HG02642 (cell line): Measurements from ENCODE around the gene RNF135.
A peak's percentile ranks its signal among the peaks of the same experiment; 100 is the strongest.
"Not testable (repeated sequence)": the region's sequence is repeated elsewhere in the genome, so short reads cannot be mapped to it uniquely, and the experiment has no call there.

ENCODE experiments used
- ATAC-seq: cut with Tn5 transposase; IDR thresholded peaks from one replicate; pipeline ENCODE4 v1.9.1; 2021; ENCODE audit warnings: mild to moderate bottlenecking; ENCODE audit not compliant: unreplicated experiment, poor library complexity

RNF135 gene, protein sequence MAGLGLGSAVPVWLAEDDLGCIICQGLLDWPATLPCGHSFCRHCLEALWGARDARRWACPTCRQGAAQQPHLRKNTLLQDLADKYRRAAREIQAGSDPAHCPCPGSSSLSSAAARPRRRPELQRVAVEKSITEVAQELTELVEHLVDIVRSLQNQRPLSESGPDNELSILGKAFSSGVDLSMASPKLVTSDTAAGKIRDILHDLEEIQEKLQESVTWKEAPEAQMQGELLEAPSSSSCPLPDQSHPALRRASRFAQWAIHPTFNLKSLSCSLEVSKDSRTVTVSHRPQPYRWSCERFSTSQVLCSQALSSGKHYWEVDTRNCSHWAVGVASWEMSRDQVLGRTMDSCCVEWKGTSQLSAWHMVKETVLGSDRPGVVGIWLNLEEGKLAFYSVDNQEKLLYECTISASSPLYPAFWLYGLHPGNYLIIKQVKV

DNA sequence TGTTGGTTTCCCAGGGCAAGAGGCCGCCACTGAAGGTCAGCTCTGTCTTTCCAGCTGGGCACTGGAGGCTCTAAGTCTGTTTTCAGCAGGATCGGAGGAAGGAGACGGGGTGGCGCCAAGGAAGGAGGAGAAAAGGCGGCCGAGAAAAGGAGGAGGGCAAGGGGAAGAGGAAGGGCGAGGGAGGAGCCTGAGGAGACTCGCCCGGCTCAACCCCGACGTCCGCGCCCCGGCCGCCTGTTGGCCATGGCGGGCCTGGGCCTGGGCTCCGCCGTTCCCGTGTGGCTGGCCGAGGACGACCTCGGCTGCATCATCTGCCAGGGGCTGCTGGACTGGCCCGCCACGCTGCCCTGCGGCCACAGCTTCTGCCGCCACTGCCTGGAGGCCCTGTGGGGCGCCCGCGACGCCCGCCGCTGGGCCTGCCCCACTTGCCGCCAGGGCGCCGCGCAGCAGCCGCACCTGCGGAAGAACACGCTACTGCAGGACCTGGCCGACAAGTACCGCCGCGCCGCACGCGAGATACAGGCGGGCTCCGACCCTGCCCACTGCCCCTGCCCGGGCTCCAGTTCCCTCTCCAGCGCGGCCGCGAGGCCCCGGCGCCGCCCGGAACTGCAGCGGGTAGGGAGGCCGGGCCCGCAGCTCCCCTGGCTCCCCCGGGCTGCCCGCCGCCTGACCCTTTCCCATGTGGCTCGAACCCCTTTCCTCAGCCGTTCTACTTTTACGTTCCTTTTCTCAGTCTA lies at the start of gene RNF135:
RNF135 (plus strand) TSS at position 209 of the 737 bp plus-strand sequence; CDS start at position 244, 35 bp downstream.
- ATAC-seq = peak; percentile 71

DNA sequence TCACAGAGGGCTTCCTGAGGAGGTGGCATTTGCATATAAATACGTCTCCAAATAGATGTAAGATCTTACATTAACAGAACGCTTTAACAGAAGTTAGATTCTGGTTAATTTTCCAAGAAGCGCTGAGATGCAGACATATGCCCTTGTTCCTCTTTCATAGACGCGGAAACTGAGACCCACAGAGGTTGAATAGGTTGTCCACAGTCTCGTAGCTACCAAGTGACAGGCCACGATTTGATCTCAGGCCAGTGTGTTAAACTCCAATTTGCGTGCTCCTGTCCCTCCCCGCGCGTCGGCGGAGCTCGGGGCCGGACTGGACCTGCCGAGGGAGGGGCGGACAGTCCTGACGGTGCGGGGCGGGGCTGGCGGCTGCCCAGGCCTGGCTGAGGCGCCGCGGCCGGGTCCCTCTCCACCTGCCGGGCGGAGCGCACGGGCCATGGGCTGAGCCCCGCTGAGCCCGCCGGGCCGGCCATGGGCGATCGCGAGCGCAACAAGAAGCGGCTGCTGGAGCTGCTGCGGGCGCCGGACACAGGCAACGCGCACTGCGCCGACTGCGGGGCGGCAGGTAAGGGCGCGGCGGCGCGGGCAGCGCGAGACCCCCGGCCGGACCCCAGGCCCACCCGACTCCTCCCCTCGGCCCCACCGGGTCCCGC lies 49.2 kb upstream of the RNF135 start, which contains the start of gene ADAP2:
ADAP2 (plus strand) TSS at position 402 of the 653 bp plus-strand sequence; CDS start at position 472, 70 bp downstream.
- no peak for ATAC-seq

DNA sequence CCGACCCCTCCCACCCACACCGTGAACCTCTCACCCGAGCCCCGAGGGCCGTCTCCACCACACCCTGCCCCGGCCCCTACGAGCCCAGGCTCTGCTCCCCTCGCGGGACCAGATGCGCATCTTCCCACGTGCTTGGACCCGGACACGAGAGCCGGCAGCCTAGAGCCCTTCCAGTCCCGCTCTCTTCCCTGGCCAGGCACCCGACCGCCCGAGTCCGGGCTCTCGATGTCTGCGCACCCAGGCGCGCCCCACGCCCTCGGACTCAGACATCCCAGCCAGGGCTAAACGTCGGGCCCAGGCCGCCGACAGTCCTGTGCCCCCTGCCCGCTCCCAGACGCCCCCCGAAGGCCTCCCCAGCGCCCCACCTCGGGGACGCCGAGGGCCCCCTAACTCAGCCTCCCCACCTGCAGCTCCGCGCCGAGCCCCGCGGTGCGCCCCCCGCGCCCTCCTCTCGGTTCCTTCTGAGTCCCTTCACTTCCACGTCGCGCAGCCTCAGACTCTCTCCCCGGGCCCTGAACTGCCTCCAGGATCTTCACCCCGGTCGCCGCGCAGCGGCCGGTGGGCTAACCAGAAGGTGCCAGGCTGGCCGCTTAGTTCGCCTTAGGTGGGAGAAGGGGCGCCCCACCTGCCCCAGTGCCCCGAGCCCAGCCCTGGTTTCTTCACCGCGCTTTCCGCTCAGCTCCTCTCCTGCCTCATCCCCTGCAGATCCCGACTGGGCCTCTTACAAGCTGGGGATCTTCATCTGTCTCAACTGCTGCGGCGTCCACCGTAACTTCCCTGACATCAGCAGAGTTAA lies 48.4 kb upstream of the RNF135 start:
- ATAC-seq = no peak

DNA sequence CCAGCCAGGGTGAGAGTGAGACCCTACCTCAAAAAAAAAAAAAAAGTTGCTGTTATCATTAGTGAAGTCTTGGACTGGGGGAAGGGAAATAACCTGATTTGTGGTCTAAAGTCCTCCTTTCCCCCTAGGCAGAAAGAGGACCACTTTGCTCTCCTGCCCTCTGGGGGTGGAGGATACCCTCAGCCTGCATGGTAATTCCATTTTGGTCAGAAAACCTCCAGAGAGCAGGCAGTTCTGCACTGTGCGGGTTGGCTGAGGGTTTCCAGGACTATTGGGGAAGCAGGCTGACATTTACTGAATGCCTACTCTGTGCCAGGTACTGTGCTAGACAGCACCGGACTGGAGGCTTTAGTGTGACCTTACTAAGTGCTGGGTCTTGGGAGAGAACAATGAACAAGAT lies 46.5 kb upstream of the RNF135 start:
- ATAC-seq = no peak

DNA sequence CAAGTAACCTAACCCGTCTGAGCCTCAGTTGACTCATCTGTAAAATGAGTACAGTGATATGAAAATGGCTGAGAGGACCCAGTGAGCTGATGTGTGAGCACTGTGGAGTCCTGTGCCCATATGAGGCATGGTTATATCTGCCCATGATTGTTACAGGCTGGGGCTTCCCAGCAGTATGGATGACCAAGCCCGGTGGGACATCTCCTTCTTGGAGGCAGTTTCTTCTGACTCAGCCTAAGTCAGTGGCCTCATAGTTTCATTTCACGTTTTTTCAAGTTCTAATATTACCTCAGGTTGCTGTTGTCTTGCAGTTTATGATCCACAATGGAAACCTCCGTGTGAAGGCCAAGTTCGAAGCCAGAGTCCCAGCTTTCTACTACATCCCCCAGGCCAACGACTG lies 44.3 kb upstream of the RNF135 start:
- no peak for ATAC-seq

DNA sequence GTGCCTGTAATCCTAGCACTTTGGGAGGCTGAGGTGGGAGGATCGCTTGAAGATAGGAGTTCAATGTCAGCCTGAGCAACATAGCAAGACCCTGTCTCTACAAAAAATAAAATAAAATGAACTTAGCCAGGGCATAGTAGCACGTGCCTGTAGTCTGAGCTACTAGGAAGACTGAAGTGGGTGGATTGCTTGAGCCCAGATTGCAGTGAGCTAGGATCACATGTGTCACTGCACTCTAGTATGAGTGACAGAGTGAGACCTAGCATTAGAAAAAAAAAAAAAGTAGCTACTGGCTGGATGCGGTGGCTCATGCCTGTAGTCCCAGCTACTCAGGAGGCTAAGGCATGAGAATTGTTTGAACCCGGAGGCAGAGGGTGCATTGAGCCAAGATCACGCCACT lies 43.1 kb upstream of the RNF135 start:
- ATAC-seq = no peak

DNA sequence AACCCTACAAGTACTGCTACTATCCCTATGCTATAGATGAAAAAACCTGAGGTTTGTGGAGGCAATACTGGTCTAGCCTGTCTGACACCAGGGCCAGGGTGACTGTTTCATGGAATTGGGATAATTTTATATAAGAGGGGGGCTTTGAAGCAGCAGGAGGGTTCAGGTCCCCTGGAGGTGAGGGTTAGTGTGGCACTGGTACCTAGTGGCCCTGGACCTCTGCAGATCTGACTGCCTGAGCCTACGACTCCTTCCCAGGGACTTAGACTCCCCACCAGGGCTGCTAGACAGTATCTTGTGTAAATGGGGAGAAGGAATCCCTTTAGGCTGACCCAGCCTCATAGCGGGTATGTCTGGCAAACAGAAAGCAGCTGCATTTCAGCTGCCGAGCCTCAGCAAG lies 42.3 kb upstream of the RNF135 start:
- ATAC-seq = no peak

DNA sequence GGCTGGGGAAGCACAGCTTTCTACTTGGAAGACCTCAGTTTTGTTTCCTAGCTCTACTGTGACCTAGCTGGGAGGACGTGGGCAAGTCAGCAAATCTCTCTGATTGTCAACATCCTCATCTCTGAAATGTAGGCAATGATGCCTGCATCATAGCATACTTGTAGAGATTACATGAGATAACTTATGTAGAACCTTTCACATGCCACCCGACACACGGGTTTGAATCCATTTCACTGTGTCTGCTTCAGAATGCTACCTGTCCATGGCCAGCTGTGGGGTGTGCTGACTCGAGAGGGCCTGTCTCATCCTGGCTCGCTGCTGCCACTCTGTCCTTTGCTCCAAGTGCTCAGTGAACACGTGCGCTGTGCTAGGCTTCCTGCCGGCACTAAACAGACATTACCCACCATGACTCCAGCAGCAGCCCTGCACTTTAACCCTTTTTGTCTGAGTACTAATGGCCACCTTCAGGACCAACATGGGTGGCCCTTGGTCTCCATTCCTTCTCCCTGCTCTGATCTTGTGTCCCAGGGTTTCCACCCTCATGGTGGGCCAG lies 41.7 kb upstream of the RNF135 start:
- no peak for ATAC-seq

DNA sequence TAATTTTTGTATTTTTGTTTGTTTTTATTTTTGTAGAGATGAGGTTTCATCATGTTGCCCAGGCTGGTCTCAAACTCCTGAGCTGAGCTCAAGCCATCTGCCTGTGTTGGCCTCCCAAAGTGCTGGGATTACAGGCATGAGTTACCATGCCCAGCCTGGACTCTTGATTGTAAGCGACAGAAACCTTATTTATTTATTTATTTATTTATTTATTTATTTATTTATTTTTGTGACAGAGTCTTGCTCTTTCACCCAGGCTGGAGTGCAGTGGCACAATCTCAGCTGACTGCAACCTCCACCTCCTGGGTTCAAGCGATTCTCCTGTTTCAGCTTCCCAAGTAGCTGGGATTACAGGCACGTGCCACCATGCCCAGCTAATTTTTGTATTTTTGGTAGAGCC lies 41.0 kb upstream of the RNF135 start:
- not testable (repeated sequence) for ATAC-seq

DNA sequence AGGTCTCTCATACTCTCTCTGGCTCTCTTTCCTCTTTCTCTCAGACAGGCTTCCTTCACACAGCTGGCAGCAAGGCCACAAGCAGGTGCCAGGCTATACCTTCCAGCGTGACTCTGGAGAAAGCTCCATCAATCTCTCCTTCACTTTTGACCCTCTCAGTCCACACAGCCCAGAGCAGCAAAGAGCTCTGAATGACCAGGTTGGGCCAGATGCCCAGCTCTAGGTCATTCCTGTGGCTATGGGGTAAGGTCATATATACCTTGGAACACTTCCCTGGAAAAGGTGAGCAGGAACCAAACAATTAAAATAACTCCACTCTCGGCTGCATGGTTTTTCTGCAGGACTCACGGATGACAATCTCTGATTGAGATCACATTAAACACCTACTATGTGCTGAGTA lies 40.3 kb upstream of the RNF135 start:
- no peak for ATAC-seq

DNA sequence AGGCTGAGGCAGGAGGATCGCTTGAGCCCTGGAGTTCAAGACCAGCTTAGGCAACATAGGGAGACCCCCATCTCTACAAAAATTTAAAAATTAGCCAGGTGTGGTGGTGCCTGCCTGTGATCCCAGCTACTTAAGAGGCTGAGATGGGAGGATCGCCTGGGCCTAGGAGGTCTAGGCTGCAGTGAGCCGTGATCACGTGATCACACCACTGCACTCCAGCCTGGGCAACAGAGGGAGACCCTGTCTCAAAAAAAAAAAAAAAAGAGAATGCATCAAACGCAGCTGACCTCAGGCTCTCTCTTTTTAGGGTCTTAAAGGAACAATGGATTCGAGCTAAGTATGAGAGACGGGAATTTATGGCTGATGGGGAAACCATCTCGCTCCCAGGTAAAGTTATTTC lies 39.3 kb upstream of the RNF135 start:
- ATAC-seq = not testable (repeated sequence)

DNA sequence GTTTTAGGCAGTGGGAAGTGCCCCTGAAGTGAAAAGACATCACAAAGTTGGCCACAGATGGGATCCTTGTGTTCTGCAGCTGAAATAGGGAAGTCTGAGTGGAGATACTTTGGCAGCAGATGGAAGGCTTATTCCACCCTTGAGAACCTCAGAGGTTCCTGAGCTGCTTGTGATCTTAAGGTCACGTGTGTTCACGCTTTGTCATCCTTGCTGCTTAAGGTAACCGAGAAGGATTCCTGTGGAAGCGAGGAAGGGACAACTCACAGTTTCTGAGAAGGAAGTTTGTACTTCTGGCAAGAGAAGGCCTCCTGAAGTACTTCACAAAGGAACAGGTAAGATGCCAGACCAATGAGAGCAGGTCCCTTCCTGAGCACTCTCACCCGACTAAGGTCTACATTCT lies 36.9 kb upstream of the RNF135 start:
- no peak for ATAC-seq

DNA sequence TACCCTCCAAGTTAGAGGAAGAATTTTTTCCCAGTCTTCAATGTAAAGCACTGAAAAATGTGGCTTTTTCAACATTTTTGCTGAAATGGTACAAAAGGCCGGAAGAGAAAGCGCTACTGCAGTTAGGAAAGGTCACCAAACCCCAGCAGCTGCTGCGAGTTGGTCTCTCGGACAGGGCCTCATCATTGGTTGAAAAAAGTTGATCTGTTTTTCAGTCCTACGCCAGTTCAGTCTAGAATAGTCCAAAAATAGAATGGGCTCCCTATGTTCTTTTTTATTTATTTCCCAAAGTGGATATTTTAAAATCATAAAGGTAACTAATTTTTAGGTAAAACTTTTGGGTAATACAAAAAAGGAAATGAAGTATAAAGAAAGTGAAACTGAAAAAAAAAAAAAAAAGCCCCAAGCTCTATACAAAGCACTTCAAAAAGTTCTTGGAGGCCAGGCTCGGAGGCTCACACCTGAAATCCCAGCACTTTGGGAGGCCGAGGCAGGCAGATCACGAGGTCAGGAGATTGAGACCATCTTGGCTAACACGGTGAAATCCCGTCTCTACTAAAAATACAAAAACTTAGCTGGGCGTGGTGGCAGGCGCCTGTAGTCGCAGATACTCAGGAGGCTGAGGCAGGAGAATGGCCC lies 31.7 kb upstream of the RNF135 start:
- no peak for ATAC-seq

DNA sequence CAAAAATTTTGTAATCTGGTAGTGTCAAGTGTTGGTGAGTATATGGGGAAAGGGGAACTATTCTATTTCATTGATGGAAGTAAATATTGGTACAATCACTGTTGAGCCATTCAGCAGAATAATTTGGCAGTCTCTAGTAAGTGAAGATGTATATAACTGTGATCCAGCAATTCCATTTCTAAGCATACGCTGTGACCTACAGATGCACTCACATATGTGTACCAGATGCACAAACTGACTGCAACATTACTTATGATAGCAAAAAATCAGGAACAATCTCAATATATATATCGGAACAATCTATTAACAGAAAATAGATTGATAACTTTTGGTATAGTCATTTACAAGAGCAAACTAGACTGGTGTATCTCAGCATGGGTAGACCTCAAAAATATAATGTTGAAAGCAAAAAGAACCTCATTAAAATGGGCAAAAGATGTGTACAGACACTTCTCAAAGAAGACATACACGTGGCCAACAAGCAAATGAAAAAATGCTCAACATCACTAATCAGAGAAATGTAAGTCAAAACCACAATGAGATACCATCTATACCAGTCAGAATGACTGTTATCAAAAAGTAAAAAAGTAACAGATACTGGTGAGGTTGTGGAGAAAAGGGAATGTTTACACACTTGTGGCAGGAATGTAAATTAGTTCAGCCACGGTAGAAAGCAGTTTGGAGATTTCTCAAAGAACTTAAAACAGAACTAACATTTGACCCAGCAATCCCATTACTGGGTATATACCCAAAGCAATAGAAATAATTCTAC lies 28.3 kb upstream of the RNF135 start:
- no peak for ATAC-seq

DNA sequence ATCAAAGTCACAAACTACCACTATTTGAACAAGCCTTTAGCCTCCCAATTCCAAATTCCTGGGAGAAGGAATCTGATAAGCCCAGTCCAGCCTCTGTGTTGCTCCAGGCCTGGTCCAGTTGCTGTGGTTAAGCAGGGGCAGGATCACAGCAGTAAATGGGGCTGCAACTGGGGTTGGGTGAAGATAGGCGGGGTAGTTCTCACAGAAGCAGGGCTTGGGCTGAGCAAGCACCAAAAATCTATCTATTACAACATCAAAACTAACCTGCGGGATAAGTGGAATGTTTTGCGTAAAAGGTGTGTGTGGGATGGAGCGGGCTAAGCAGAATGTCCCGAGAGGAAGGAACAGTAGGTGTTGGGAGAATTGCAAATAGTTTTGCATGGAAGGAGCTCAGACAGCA lies 23.0 kb upstream of the RNF135 start:
- no peak for ATAC-seq

DNA sequence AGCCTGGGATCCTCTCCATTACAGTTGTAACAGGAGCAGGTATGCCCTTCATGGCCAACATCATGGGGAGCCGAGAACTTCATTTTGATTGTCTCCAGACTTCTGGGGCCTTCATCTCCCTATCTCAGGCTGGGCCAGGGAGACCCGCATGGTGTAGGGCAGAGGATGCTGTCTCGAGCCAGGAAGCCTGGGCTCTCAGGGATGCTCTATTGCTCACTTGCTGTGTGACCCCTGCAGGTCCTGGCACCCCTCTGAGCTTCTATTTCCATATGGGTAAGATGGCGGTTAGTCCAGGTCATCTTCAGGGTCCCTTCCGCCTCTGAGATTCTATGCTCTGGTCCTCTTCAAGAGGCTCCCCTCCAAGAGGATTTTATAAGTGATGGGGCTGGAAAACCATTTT lies 20.6 kb upstream of the RNF135 start:
- ATAC-seq = no peak

DNA sequence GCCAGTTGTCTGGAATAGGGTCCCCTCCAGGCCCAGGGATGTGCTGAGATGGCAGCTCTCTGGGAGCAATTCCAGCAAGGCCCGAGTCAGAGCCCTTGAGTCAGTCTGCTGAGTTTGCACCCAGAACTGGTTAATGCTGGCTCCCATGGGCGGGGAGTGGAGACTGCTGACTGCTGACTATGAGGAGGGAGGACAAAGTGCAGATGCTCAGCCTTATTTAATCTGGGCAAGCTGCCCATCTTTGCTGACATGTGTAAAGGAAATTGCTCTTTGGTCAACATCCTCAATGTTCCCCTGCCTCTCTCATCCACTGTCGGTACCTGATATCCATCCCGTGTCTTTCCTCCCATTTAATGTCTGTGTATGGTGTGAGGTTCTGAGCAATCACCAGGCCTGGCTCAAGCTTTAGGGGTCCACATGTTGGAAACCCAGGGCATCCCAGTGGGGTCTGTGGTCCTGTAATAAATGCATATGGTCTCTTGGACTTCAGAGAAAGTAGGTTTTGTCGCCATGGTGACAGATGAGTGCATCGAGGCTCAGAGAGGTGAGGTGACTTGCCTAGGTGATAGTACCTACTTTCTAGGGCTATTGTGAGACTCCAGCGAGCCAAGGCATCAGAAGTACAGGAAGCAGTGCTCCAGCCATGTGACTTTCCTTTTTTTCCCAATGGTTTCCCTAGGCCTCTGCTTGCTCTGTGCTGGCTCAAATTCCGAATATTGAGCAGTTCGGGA lies 20.0 kb upstream of the RNF135 start:
- ATAC-seq = no peak
